Body of pancreas (tissue), 4 donors: Measurements from ENCODE around the gene RGS6.

Experiments
- POLR2A ChIP-seq, 3 donors: fragments of 450-650 bp; IDR thresholded peaks; one replicate each; pipeline ENCODE4 v1.6.1; 2016; ENCODE audit warnings: antibody characterized with exemption in 3 of 3, mild to moderate bottlenecking in 2 of 3
- TF ChIP-seq, protein P1 (sequence below), 7 experiments: fragments of 450-650 bp in 4 of 7; fragments of 200-600 bp in 3 of 7; sonication (generic) in 3 of 7; IDR thresholded peaks; one replicate each; pipeline ENCODE4 v1.5.1; 2016 to 2019; ENCODE audit warnings: antibody characterized with exemption in 7 of 7

- TF ChIP-seq POLR2A (IDR thresholded peaks at IDR 0.05), result no peak
- TF ChIP-seq, protein P1, sequence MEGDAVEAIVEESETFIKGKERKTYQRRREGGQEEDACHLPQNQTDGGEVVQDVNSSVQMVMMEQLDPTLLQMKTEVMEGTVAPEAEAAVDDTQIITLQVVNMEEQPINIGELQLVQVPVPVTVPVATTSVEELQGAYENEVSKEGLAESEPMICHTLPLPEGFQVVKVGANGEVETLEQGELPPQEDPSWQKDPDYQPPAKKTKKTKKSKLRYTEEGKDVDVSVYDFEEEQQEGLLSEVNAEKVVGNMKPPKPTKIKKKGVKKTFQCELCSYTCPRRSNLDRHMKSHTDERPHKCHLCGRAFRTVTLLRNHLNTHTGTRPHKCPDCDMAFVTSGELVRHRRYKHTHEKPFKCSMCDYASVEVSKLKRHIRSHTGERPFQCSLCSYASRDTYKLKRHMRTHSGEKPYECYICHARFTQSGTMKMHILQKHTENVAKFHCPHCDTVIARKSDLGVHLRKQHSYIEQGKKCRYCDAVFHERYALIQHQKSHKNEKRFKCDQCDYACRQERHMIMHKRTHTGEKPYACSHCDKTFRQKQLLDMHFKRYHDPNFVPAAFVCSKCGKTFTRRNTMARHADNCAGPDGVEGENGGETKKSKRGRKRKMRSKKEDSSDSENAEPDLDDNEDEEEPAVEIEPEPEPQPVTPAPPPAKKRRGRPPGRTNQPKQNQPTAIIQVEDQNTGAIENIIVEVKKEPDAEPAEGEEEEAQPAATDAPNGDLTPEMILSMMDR (IDR thresholded peaks at IDR 0.05), result no peak
Measured at GRCh38 chr14:72605096-72605920, 673.1 kb downstream of the RGS6 start.
